GM12878 (cell line): Measurements from ENCODE around the gene ZNF75A. TPM values are rescaled to one million over a fixed set of nuclear protein-coding genes. Genes with fewer than 3 reads are reported as not detected.

Source experiments
- ATAC-seq: fragments of 200-7000 bp; cut with Tn5 transposase; 3 replicates; pipeline ENCODE4 v1.9.1; 2020; ENCODE audit warnings: mild to moderate bottlenecking, moderate library complexity
- Bru-seq: library from RNA; stranded (reverse); fragments of 400-500 nt; gene quantifications from one replicate; lab custom pipeline; 2021; lab: Mats Ljungman, UMichigan
- BruChase-seq, 2 experiments: library from RNA; stranded (reverse); fragments of 400-500 nt; gene quantifications; one replicate each; lab custom pipeline; 2021; lab: Mats Ljungman, UMichigan
- BruUV-seq: library from RNA; stranded (reverse); fragments of 400-500 nt; replicated peaks from 2 replicates; lab custom pipeline; 2021; lab: Mats Ljungman, UMichigan
- CTCF ChIA-PET: fragments of 300-600 bp; sonication (Branson Sonifier 250); formaldehyde crosslinking; extraction: SDS; loops from one replicate; lab custom pipeline; 2021; ENCODE audit warnings: inconsistent platforms; lab: Yijun Ruan, JAX
- POLR2A ChIA-PET: fragments of 350-600 bp; formaldehyde crosslinking; extraction: SDS; loops from one replicate; lab custom pipeline; 2021; ENCODE audit warnings: inconsistent platforms; lab: Charles Lee
- RAD21 ChIA-PET: fragments of 300-600 bp; sonication (Branson Sonifier 250); formaldehyde crosslinking; loops from one replicate; lab custom pipeline; 2023; ENCODE audit warnings: antibody characterized with exemption; ENCODE audit not compliant: unreplicated experiment; lab: Charles Lee
- SMC1A ChIA-PET: fragments of 300-600 bp; sonication (Branson Sonifier 250); formaldehyde crosslinking; loops from one replicate; lab custom pipeline; 2023; ENCODE audit not compliant: unreplicated experiment, uncharacterized antibody; lab: Charles Lee
- DNase-seq: peaks from one replicate; pipeline ENCODE4 v3.0.0-alpha.2; 2011; ENCODE audit warnings: low read depth, low spot score
- FAIRE-seq: peaks from 3 replicates; lab custom pipeline; 2011; peaks lifted over from hg19 to GRCh38; lab: Jason Lieb, UNC
- H2AFZ ChIP-seq: 2 replicates; pipeline ENCODE4 v1.6.0; 2011; ENCODE audit warnings: low read depth, low read length, control low read depth; ENCODE audit not compliant: control insufficient read depth
- H3K27ac ChIP-seq: 2 replicates; pipeline ENCODE4 v1.5.1; 2011; ENCODE audit warnings: control low read depth; ENCODE audit not compliant: control insufficient read depth, insufficient read depth
- H3K27me3 ChIP-seq, 2 experiments: replicated peaks in 1 of 2; 2 replicates each; pipeline versions ENCODE4 v1.6.0 to v1.6.1; 2011; ENCODE audit warnings: low read length in 1 of 2; ENCODE audit not compliant: control insufficient read depth in 2 of 2, insufficient read depth in 2 of 2
- H3K36me3 ChIP-seq, 2 experiments: 2 replicates each; pipeline ENCODE4 v1.5.1; 2011; ENCODE audit warnings: low read length in 1 of 2; ENCODE audit not compliant: control insufficient read depth in 2 of 2, insufficient read depth in 2 of 2
- H3K4me1 ChIP-seq: 2 replicates; pipeline ENCODE4 v1.6.1; 2011; ENCODE audit warnings: mild to moderate bottlenecking, low read length, moderate library complexity, mixed read lengths; ENCODE audit not compliant: control insufficient read depth, insufficient read depth
- H3K4me2 ChIP-seq: 2 replicates; pipeline ENCODE4 v1.6.0; 2011; ENCODE audit warnings: control low read depth; ENCODE audit not compliant: control insufficient read depth, insufficient read depth
- H3K4me3 ChIP-seq: fragments of 200-600 bp; sonication (generic); 2 replicates; pipeline ENCODE4 v1.5.1; 2016
- H3K79me2 ChIP-seq: 2 replicates; pipeline ENCODE4 v1.6.0; 2011; ENCODE audit warnings: low read length; ENCODE audit not compliant: control insufficient read depth, insufficient read depth
- H3K9ac ChIP-seq: 2 replicates; pipeline ENCODE4 v1.8.0; 2011; ENCODE audit warnings: low read length, control low read depth, mixed read lengths; ENCODE audit not compliant: control insufficient read depth, insufficient read depth
- H3K9me3 ChIP-seq: replicated peaks from 3 replicates; pipeline ENCODE4 v1.5.1; 2011; ENCODE audit warnings: mild to moderate bottlenecking, low read length; ENCODE audit not compliant: control insufficient read depth, insufficient read depth
- H4K20me1 ChIP-seq: 2 replicates; pipeline ENCODE4 v1.6.0; 2011; ENCODE audit not compliant: control insufficient read depth, insufficient read depth
- CEBPZ ChIP-seq: fragments of 150-350 bp; IDR thresholded peaks from 2 replicates; pipeline ENCODE4 v1.6.1; 2016; ENCODE audit warnings: low read depth, low read length
- NFIC ChIP-seq: IDR thresholded peaks from 2 replicates; pipeline ENCODE4 v1.6.1; 2012; ENCODE audit warnings: low read depth, mild to moderate bottlenecking, inconsistent platforms, low read length, moderate library complexity
- NFYB ChIP-seq: IDR thresholded peaks from 2 replicates; pipeline ENCODE4 v1.6.1; 2011; ENCODE audit warnings: low read depth, mild to moderate bottlenecking, low read length, improper control_type of control experiment, moderate library complexity; ENCODE audit not compliant: insufficient read depth
- PAX8 ChIP-seq: fragments of 450-650 bp; IDR thresholded peaks from 2 replicates; pipeline ENCODE4 v1.6.1; 2017; ENCODE audit warnings: mild to moderate bottlenecking, moderate library complexity
- PKNOX1 ChIP-seq: fragments of 450-650 bp; IDR thresholded peaks from 2 replicates; pipeline ENCODE4 v1.6.1; 2016; ENCODE audit warnings: mild to moderate bottlenecking
- RBBP5 ChIP-seq: fragments of 200-600 bp; sonication (generic); conservative IDR thresholded peaks from 2 replicates; pipeline ENCODE4 v1.6.1; 2016
- STAT1 ChIP-seq: fragments of 450-650 bp; conservative IDR thresholded peaks from 2 replicates; pipeline ENCODE4 v1.6.1; 2014; ENCODE audit warnings: antibody characterized with exemption, mild to moderate bottlenecking
- SUZ12 ChIP-seq: fragments of 200-600 bp; sonication (generic); IDR thresholded peaks from one replicate; pipeline ENCODE4 v1.6.1; 2018; ENCODE audit warnings: antibody characterized with exemption, mild to moderate bottlenecking; ENCODE audit not compliant: unreplicated experiment
- TAF1 ChIP-seq: IDR thresholded peaks from 2 replicates; pipeline ENCODE4 v1.6.1; 2011; ENCODE audit warnings: mild to moderate bottlenecking, low read depth, low read length, borderline replicate concordance
- TARDBP ChIP-seq: IDR thresholded peaks from 2 replicates; pipeline ENCODE4 v1.6.1; 2016; ENCODE audit warnings: borderline replicate concordance
- WGBS: methylation state at CpG from one replicate; pipeline ENCODE4 v1.1.6; 2016; ENCODE audit warnings: low lambda C conversion rate; ENCODE audit not compliant: insufficient replicate concordance, insufficient coverage; ENCODE audit errors: missing lambda C conversion rate; 5-methylcytosine and 5-hydroxymethylcytosine counted together
- in situ Hi-C: fragments of 300-500 bp; cut with MboI; formaldehyde crosslinking; loops from 9 replicates; pipeline ENCODE4 v1.14.3; 2018; ENCODE audit warnings: mixed read lengths
- intact Hi-C: fragments of 100-400 bp; cut with micrococcal nuclease; formaldehyde crosslinking; loops from one replicate; pipeline ENCODE4 v1.14.2; 2022; ENCODE audit not compliant: unreplicated experiment
- long read RNA-seq, 2 experiments: library from polyadenylated mRNA; unstranded; transcript quantifications; one replicate each; pipeline ENCODE4 v2.0.0, GENCODE V29; 2019 to 2020
- polyA minus RNA-seq, 3 experiments: library from RNA; depleted of rRNA, polyadenylated mRNA; stranded (reverse); fragments of >200 nt; gene quantifications; 2 replicates each; pipeline ENCODE4 v1.2.3, GENCODE V29; 2011
- polyA plus RNA-seq, 11 experiments: library from polyadenylated mRNA; depleted of rRNA in 4 of 11; unstranded in 6 of 11; stranded (reverse) in 5 of 11; fragments of >200 nt; fragmentation: Nextera tagmentation in 4 of 11; fragmentation: Illumina TruSeq in 1 of 11; extraction: Ambion mirVana in 4 of 11; extraction: Trizol in 1 of 11; gene quantifications; 1 replicate in 1 of 11; 2 replicates in 10 of 11; pipeline versions ENCODE4 v1.2.1 to v1.2.3, GENCODE V29; 2011 to 2016; ENCODE audit warnings: inconsistent platforms in 2 of 11, missing spikeins in 2 of 11, low read depth in 1 of 11
- total RNA-seq, 4 experiments: library from RNA; depleted of rRNA in 3 of 4; stranded (reverse); fragments of >200 nt in 3 of 4; fragmentation: Illumina TruSeq in 1 of 4; extraction: Trizol in 1 of 4; gene quantifications; 2 replicates each; pipeline versions ENCODE4 v1.2.1 to v1.2.3, GENCODE V29; 2013 to 2021

The ZNF75A gene
- total RNA-seq (2013; cell fraction: nucleolus; rRNA removed) = 73.5 and 82.1 TPM in 2 replicates
- 14.0 and 17.7 TPM in 2 replicates for total RNA-seq (2014; rRNA removed)
- total RNA-seq (2014; rRNA removed; fragmentation: Illumina TruSeq; extraction: Trizol) = 21.2 and 21.7 TPM in 2 replicates
- 13.7 and 15.7 TPM in 2 replicates for total RNA-seq (2021)
- polyA plus RNA-seq (2011; ENCODE audit: low read depth) = 11.5 TPM
- 14.3 and 19.3 TPM in 2 replicates for polyA plus RNA-seq (2011; rRNA removed)
- polyA plus RNA-seq (2011; cell fraction: cytosol; rRNA removed) = 5.9 and 6.9 TPM in 2 replicates
- 11.8 and 15.3 TPM in 2 replicates for polyA plus RNA-seq (2011; cell fraction: nucleus; rRNA removed)
- 11.4 and 17.2 TPM in 2 replicates for polyA plus RNA-seq (2012)
- polyA plus RNA-seq (2014; fragmentation: Illumina TruSeq; extraction: Trizol) = 20.1 and 27.9 TPM in 2 replicates
- 1 to 10 TPM; 7.4 to 8.7 TPM for polyA plus RNA-seq (2014; fragmentation: Nextera tagmentation; extraction: Ambion mirVana)
- 15.8 and 19.1 TPM in 2 replicates for polyA plus RNA-seq (2014; rRNA removed)
- polyA plus RNA-seq (2016; fragmentation: Nextera tagmentation; extraction: Ambion mirVana) = 10 to 100 TPM; 16.5 to 18.7 TPM
- 11.3 and 11.6 TPM in 2 replicates for polyA minus RNA-seq (2011; rRNA and poly(A)+ RNA removed)
- 4.2 and 5.3 TPM in 2 replicates for polyA minus RNA-seq (2011; cell fraction: cytosol; rRNA and poly(A)+ RNA removed)
- 9.1 and 15.1 TPM in 2 replicates for polyA minus RNA-seq (2011; cell fraction: nucleus; rRNA and poly(A)+ RNA removed)
- Bru-seq, nascent RNA = percentile 75 among the genes with signal in this experiment
- BruChase-seq, experiment 1, labeled RNA remaining after a 6-hour chase = percentile 59 among the genes with signal in this experiment
- BruChase-seq, experiment 2, labeled RNA remaining after a 2-hour chase = percentile 68 among the genes with signal in this experiment
- long read RNA-seq, experiment 1, partial matches to known transcripts = 1 of 10 reads
- long read RNA-seq, experiment 1, other reads (novel, unspliced or antisense) = 7 of 10 reads
- long read RNA-seq, experiment 2, partial matches to known transcripts = 23 of 66 reads
- long read RNA-seq, experiment 2, other reads (novel, unspliced or antisense) = 36 of 66 reads

- H3K9ac ChIP-seq = peak within 1 kb of the TSS; percentile 76
- peaks cover 6% of the 10 kb centered on the region; the same call in 1 of the 2 replicates for H3K4me1 ChIP-seq
- WGBS = 5% methylated on average over 87 of the region's 103 CpGs
- H3K27ac ChIP-seq = peak within 1 kb of the TSS; percentile 90
- H2AFZ ChIP-seq = peak within 1 kb of the TSS; percentile 97
- H3K4me2 ChIP-seq = peak within 1 kb of the TSS; percentile 91
- in situ Hi-C loops = no loop called here
- peaks cover 2% of the 10 kb centered on the region for H3K79me2 ChIP-seq
- SMC1A ChIA-PET = interaction anchor here (1.0 kb wide), 1 partner anchor 104 kb away, joined by 3 read pairs; no protein-coding TSS in a partner anchor
- POLR2A ChIA-PET = interaction anchor here (0.5 to 2.7 kb wide), 7 partner anchors 22 to 205 kb away, joined by 3 to 9 read pairs (median 4); partner anchors contain the start of genes ZNF174, ZNF200, ZNF263 and ZSCAN32
- H4K20me1 ChIP-seq = no peaks in the 10 kb centered on the region
- RAD21 ChIA-PET = interaction anchor here (0.7 to 1.1 kb wide), 3 partner anchors 23 to 96 kb away, joined by 4 read pairs; partner anchors contain the start of genes ZNF174, ZNF263 and ZSCAN32
- H3K36me3 ChIP-seq = peaks cover 0 to 6% of the 10 kb centered on the region in 2 experiments; a peak in 1 of 4 replicates
- peaks cover 45% of the 10 kb centered on the region for H3K9me3 ChIP-seq
- DNase-seq = peak; percentile 45
- peak; percentile 99 for ATAC-seq
- H3K4me3 ChIP-seq = peak within 1 kb of the TSS; percentile 79
- no peaks in the 10 kb centered on the region for H3K27me3 ChIP-seq
- intact Hi-C loops = loop anchor here (1.0 kb wide), 1 partner anchor 41 kb away; no protein-coding TSS in a partner anchor
- FAIRE-seq = peak; percentile 41
- TSS peak; percentile 64 for BruUV-seq
- CTCF ChIA-PET = interaction anchor here (0.9 to 1.9 kb wide), 4 partner anchors 23 to 176 kb away, joined by 3 to 6 read pairs (median 4); no protein-coding TSS in a partner anchor
- TF ChIP-seq PAX8 (no peak), PKNOX1 (peak; percentile 31; the same call in 1 of the 2 replicates), CEBPZ (no peak), STAT1 (no peak), RBBP5 (no peak), TAF1 (peak; percentile 79), SUZ12 (no peak), TARDBP (no peak), NFYB (no peak), NFIC (no peak)
Measured at GRCh38 chr16:3305109-3306068, at the start of gene ZNF75A, which contains the start of gene TIGD7. ZNF75A (plus strand) TSS chr16:3305497; CDS start chr16:3308429, 2,932 bp downstream. TIGD7 (minus strand) TSS chr16:3305430; CDS start chr16:3300614, 4,816 bp downstream.
